Suprapubic skin (tissue), 4 donors: ENCODE measurements around the gene LPCAT3. TPM values are rescaled to one million over a fixed set of nuclear protein-coding genes. Genes with fewer than 3 reads are reported as not detected.

Source experiments
- DNase-seq, 2 donors: peaks; one replicate each; pipeline ENCODE4 v3.0.0-alpha.2; 2019; ENCODE audit warnings: low spot score in 2 of 2
- H3K27ac ChIP-seq: fragments of 200-600 bp; sonication (generic); one replicate; pipeline ENCODE4 v1.5.1; 2019
- H3K27me3 ChIP-seq: fragments of 200-600 bp; sonication (generic); one replicate; pipeline ENCODE4 v1.5.1; 2019
- H3K36me3 ChIP-seq: fragments of 200-600 bp; sonication (generic); one replicate; pipeline ENCODE4 v1.5.1; 2019
- H3K4me1 ChIP-seq: fragments of 200-600 bp; sonication (generic); one replicate; pipeline ENCODE4 v1.5.1; 2019
- H3K4me3 ChIP-seq: fragments of 200-600 bp; sonication (generic); one replicate; pipeline ENCODE4 v1.5.1; 2019; ENCODE audit warnings: mild to moderate bottlenecking
- H3K9me3 ChIP-seq: fragments of 200-600 bp; sonication (generic); one replicate; pipeline ENCODE4 v1.5.1; 2019
- CTCF ChIP-seq, 2 donors: fragments of 200-600 bp in 1 of 2; fragments of 450-650 bp in 1 of 2; sonication (generic) in 1 of 2; IDR thresholded peaks; one replicate each; pipeline ENCODE4 v1.5.1; 2016 to 2019; ENCODE audit warnings: antibody characterized with exemption in 2 of 2, mild to moderate bottlenecking in 1 of 2, moderate library complexity in 1 of 2
- EP300 ChIP-seq: sonication (generic); formaldehyde crosslinking; IDR thresholded peaks from one replicate; pipeline ENCODE4 v1.6.1; 2017; ENCODE audit warnings: antibody characterized with exemption
- POLR2A ChIP-seq, 2 donors: fragments of 450-650 bp; IDR thresholded peaks; one replicate each; pipeline ENCODE4 v1.6.1; 2017; ENCODE audit warnings: antibody characterized with exemption in 2 of 2, mild to moderate bottlenecking in 2 of 2, moderate library complexity in 2 of 2
- POLR2AphosphoS5 ChIP-seq, 3 donors: sonication (generic); formaldehyde crosslinking; IDR thresholded peaks; one replicate each; pipeline ENCODE4 v1.6.1; 2017; ENCODE audit warnings: antibody characterized with exemption in 3 of 3
- WGBS: methylation state at CpG from one replicate; pipeline ENCODE4 v1.1.5; 2018; 5-methylcytosine and 5-hydroxymethylcytosine counted together
- total RNA-seq, 4 donors: library from RNA; depleted of rRNA; stranded (reverse); fragments of >200 nt; gene quantifications; one replicate each; pipeline ENCODE4 v1.1.0, GENCODE V29; 2016

Gene LPCAT3
- total RNA-seq, 4 donors from 2014 or later = 51.3 to 79.3 (median 56.8) TPM

GRCh38 chr12:6996040-6996441 lies 22.2 kb downstream of the LPCAT3 start:
- TF ChIP-seq CTCF (IDR thresholded peaks at IDR 0.05) = no peak
- no peak for TF ChIP-seq EP300
- TF ChIP-seq POLR2A (IDR thresholded peaks at IDR 0.05) = no peak
- TF ChIP-seq POLR2AphosphoS5 (IDR thresholded peaks at IDR 0.05) = no peak
- H3K36me3 ChIP-seq = peaks cover 8% of the 10 kb centered on the region
- no peaks in the 10 kb centered on the region for H3K9me3 ChIP-seq
- DNase-seq = no peak
- H3K4me3 ChIP-seq = no peak overlapping the region
- no peak overlapping the region for H3K27ac ChIP-seq
- peaks cover 13% of the 10 kb centered on the region for H3K4me1 ChIP-seq
- WGBS = 55% methylated on average over 2 of the region's 2 CpGs
- H3K27me3 ChIP-seq = no peaks in the 10 kb centered on the region

GRCh38 chr12:6987956-6988553 lies 30.2 kb downstream of the LPCAT3 start:
- TF ChIP-seq POLR2AphosphoS5 (IDR thresholded peaks at IDR 0.05) (no peak), POLR2A (IDR thresholded peaks at IDR 0.05) (no peak), CTCF (IDR thresholded peaks at IDR 0.05) (no peak), EP300 (no peak)
- WGBS = 69% methylated on average over 11 of the region's 11 CpGs
- H3K4me3 ChIP-seq = no peak overlapping the region

GRCh38 chr12:6982532-6982931 lies 35.7 kb downstream of the LPCAT3 start:
- 89% methylated on average over 7 of the region's 7 CpGs for WGBS
- H3K27me3 ChIP-seq = no peaks in the 10 kb centered on the region
- H3K9me3 ChIP-seq = no peaks in the 10 kb centered on the region
- H3K4me3 ChIP-seq = no peak overlapping the region
- H3K4me1 ChIP-seq = peaks cover 16% of the 10 kb centered on the region
- no peak for DNase-seq
- no peak overlapping the region for H3K27ac ChIP-seq
- peaks cover 50% of the 10 kb centered on the region for H3K36me3 ChIP-seq
- TF ChIP-seq CTCF (IDR thresholded peaks at IDR 0.05) (no peak), EP300 (no peak), POLR2AphosphoS5 (IDR thresholded peaks at IDR 0.05) (no peak), POLR2A (IDR thresholded peaks at IDR 0.05) (no peak)

More at GRCh38 chr12:6987956-6988553, 30.2 kb downstream of the LPCAT3 start:
- peaks cover 5% of the 10 kb centered on the region for H3K4me1 ChIP-seq
- DNase-seq = no peak
- H3K36me3 ChIP-seq = peaks cover 16% of the 10 kb centered on the region
- H3K27me3 ChIP-seq = no peaks in the 10 kb centered on the region
- peak overlapping the region; percentile 71 for H3K27ac ChIP-seq
- H3K9me3 ChIP-seq = no peaks in the 10 kb centered on the region

GRCh38 chr12:6981152-6982052 lies 36.9 kb downstream of the LPCAT3 start:
- 89% methylated on average over 10 of the region's 10 CpGs for WGBS
- Histone ChIP-seq H3K9me3 (no peaks in the 10 kb centered on the region), H3K36me3 (peaks cover 59% of the 10 kb centered on the region), H3K27me3 (no peaks in the 10 kb centered on the region), H3K27ac (no peak overlapping the region), H3K4me3 (no peak overlapping the region), H3K4me1 (peaks cover 16% of the 10 kb centered on the region)
- TF ChIP-seq POLR2AphosphoS5 (IDR thresholded peaks at IDR 0.05) (no peak), CTCF (IDR thresholded peaks at IDR 0.05) (no peak)
- DNase-seq = no peak

- no peak for DNase-seq
- Histone ChIP-seq H3K27ac (no peak overlapping the region), H3K36me3 (peaks cover 62% of the 10 kb centered on the region), H3K4me1 (peaks cover 16% of the 10 kb centered on the region), H3K9me3 (no peaks in the 10 kb centered on the region), H3K4me3 (no peak overlapping the region), H3K27me3 (no peaks in the 10 kb centered on the region)
- TF ChIP-seq POLR2A (IDR thresholded peaks at IDR 0.05) (no peak), EP300 (no peak), POLR2AphosphoS5 (IDR thresholded peaks at IDR 0.05) (no peak), CTCF (IDR thresholded peaks at IDR 0.05) (no peak)
Observed at GRCh38 chr12:6980740-6981139, 37.5 kb downstream of the LPCAT3 start.
